Measurements from ENCODE around the gene C1orf87. TPM values are rescaled to one million over a fixed set of nuclear protein-coding genes. Genes with fewer than 3 reads are reported as not detected.

C1orf87 gene
- total RNA-seq, 1 experiment from 2014 or later: not detected

- RAD21 ChIA-PET (ENCODE audit: low non-redundant PET in 1 of 2, low total read pairs in 2 of 2, uncharacterized antibody in 2 of 2, unreplicated experiment in 2 of 2): no interaction called here
- H3K9me3 ChIP-seq (ENCODE audit: control insufficient read depth in 1 of 2, insufficient read depth in 1 of 2, low read depth in 1 of 2, low read length in 2 of 2): peaks cover 0 to 4% of the 10 kb centered on the region in 2 experiments; a peak in 1 of 4 replicates
- no peaks in the 10 kb centered on the region for H3K4me1 ChIP-seq (ENCODE audit: control insufficient read depth in 1 of 2, insufficient read depth in 2 of 2, low read length in 2 of 2)
- CTCF ChIA-PET: no interaction called here
- intact Hi-C loops (cut with micrococcal nuclease): no loop called here
- no peak for ATAC-seq
- no peak overlapping the region for H3K4me3 ChIP-seq (replicated peaks in 1 of 2; ENCODE audit: low read depth in 1 of 2, low read length in 2 of 2)
- H3K79me2 ChIP-seq (ENCODE audit: insufficient read depth, low read length): no peaks in the 10 kb centered on the region
- no peaks in the 10 kb centered on the region for H3K27me3 ChIP-seq (ENCODE audit: insufficient read depth, low read length)
- no peaks in the 10 kb centered on the region for H3K9me2 ChIP-seq (ENCODE audit: insufficient read depth)
- DNase-seq (ENCODE audit: low read depth, low spot score): no peak
- BruUV-seq (replicated peaks): no TSS peak
- no peaks in the 10 kb centered on the region; the same call in 1 of the 2 replicates for H4K20me1 ChIP-seq (ENCODE audit: insufficient read depth)
- H2AFZ ChIP-seq (ENCODE audit: low read depth, low read length, poor library complexity, severe bottlenecking): no peak overlapping the region
- H3K36me3 ChIP-seq (ENCODE audit: control insufficient read depth in 1 of 2, insufficient read depth in 2 of 2, low read length in 2 of 2): no peaks in the 10 kb centered on the region
- POLR2A ChIA-PET: no interaction called here
- no peak overlapping the region for H3K27ac ChIP-seq (ENCODE audit: low read depth, low read length)
- TF ChIP-seq YY1 (IDR thresholded peaks at IDR 0.05; ENCODE audit: extremely low read depth, insufficient replicate concordance, low read depth, low read length) (no peak), CTCF (IDR thresholded peaks at IDR 0.05 in 2 of 3, conservative IDR thresholded peaks at IDR 0.05 in 1 of 3; ENCODE audit: borderline replicate concordance in 1 of 3, insufficient read depth in 1 of 3, low read depth in 2 of 3, low read length in 2 of 3) (no peak)
- H3K9ac ChIP-seq (ENCODE audit: low read length): no peak overlapping the region
- no peak overlapping the region for H3K4me2 ChIP-seq (ENCODE audit: low read length)
Measured at GRCh38 chr1:60051191-60051590, 22.4 kb downstream of the C1orf87 start.

GRCh38 chr1:60049188-60049587 is 24.4 kb downstream of the C1orf87 start:
- POLR2A ChIA-PET: no interaction called here
- Histone ChIP-seq H2AFZ (ENCODE audit: low read depth, low read length, poor library complexity, severe bottlenecking) (no peak overlapping the region), H3K27me3 (ENCODE audit: insufficient read depth, low read length) (no peaks in the 10 kb centered on the region), H3K4me3 (replicated peaks in 1 of 2; ENCODE audit: low read depth in 1 of 2, low read length in 2 of 2) (no peak overlapping the region), H4K20me1 (ENCODE audit: insufficient read depth) (no peaks in the 10 kb centered on the region; the same call in 1 of the 2 replicates), H3K36me3 (ENCODE audit: control insufficient read depth in 1 of 2, insufficient read depth in 2 of 2, low read length in 2 of 2) (no peaks in the 10 kb centered on the region), H3K9me2 (ENCODE audit: insufficient read depth) (no peaks in the 10 kb centered on the region), H3K9me3 (ENCODE audit: control insufficient read depth in 1 of 2, insufficient read depth in 1 of 2, low read depth in 1 of 2, low read length in 2 of 2) (peaks cover 0 to 4% of the 10 kb centered on the region in 2 experiments; a peak in 1 of 4 replicates), H3K9ac (ENCODE audit: low read length) (no peak overlapping the region), H3K4me2 (ENCODE audit: low read length) (no peak overlapping the region), H3K4me1 (ENCODE audit: control insufficient read depth in 1 of 2, insufficient read depth in 2 of 2, low read length in 2 of 2) (no peaks in the 10 kb centered on the region), H3K27ac (ENCODE audit: low read depth, low read length) (no peak overlapping the region), H3K79me2 (ENCODE audit: insufficient read depth, low read length) (no peaks in the 10 kb centered on the region)
- intact Hi-C loops (cut with micrococcal nuclease): no loop called here
- no TSS peak for BruUV-seq (replicated peaks)
- DNase-seq (ENCODE audit: low read depth, low spot score) (no peak), ATAC-seq (no peak)
- RAD21 ChIA-PET (ENCODE audit: low non-redundant PET in 1 of 2, low total read pairs in 2 of 2, uncharacterized antibody in 2 of 2, unreplicated experiment in 2 of 2): no interaction called here
- CTCF ChIA-PET: no interaction called here
- TF ChIP-seq MAX (IDR thresholded peaks at IDR 0.05) (no peak), EZH2phosphoT487 (IDR thresholded peaks at IDR 0.05; ENCODE audit: borderline replicate concordance) (no peak), POLR2A (IDR thresholded peaks at IDR 0.05; ENCODE audit: borderline replicate concordance, extremely low read depth, insufficient read depth, insufficient read length) (no peak), FOSL1 (IDR thresholded peaks at IDR 0.05; ENCODE audit: low read depth) (no peak), ZBTB33 (IDR thresholded peaks at IDR 0.05; ENCODE audit: extremely low read depth, insufficient replicate concordance, low read length) (no peak), TCF7L2 (IDR thresholded peaks at IDR 0.05; ENCODE audit: borderline replicate concordance, extremely low read depth, insufficient read depth, insufficient read length) (no peak), SIN3A (IDR thresholded peaks at IDR 0.05; ENCODE audit: low read depth) (no peak), EGR1 (IDR thresholded peaks at IDR 0.05; ENCODE audit: low read depth) (no peak), EZH2 (IDR thresholded peaks at IDR 0.05) (no peak), ZNF274 (IDR thresholded peaks at IDR 0.05; ENCODE audit: low read depth, low read length) (no peak), YY1 (IDR thresholded peaks at IDR 0.05; ENCODE audit: extremely low read depth, insufficient replicate concordance, low read depth, low read length) (no peak), ZFX (IDR thresholded peaks at IDR 0.05) (no peak), SRF (IDR thresholded peaks at IDR 0.05; ENCODE audit: low read depth) (no peak)
